Neural progenitor cell (in vitro differentiated cells): ENCODE results near the gene PLEKHF1.

Experiments used
- EZH2 ChIP-seq: fragments of 200-600 bp; sonication (generic); IDR thresholded peaks from 2 replicates; pipeline ENCODE4 v1.6.1; 2017; ENCODE audit warnings: antibody characterized with exemption, mild to moderate bottlenecking, moderate library complexity
- EZH2phosphoT487 ChIP-seq: fragments of 200-600 bp; sonication (generic); IDR thresholded peaks from 2 replicates; pipeline ENCODE4 v1.6.1; 2017; ENCODE audit warnings: antibody characterized with exemption
- TF ChIP-seq, protein P1 (sequence below): fragments of 200-600 bp; sonication (generic); IDR thresholded peaks from 2 replicates; pipeline ENCODE4 v1.5.1; 2017; ENCODE audit warnings: antibody characterized with exemption, mild to moderate bottlenecking

DNA sequence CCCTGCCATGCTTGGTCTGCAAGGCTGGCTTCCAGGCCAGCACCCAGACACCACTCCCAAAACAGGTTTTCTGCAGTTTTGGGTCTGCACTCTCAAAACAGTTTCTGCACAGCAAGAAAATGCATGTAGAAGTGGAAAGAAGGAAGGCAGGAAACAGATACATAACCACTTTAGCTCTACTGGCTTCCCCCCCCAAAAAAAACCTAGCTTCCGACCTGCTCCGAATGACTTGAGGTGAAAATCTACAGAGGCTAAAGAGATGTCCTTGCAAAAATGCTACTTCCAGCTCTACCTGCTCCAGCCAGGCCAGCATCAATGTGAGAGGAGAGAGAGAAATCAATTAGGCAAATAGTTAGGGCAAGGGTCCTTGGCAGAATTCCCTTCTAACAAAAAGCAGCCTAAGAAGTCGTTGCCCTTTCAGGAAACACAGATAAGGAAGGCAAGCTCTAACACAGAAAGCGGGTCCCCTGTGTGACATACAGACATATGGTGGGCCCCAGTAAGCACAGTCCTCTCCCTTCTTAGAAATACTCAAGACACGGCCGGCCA is 46.4 kb downstream of the PLEKHF1 start:
- TF ChIP-seq, protein P1, sequence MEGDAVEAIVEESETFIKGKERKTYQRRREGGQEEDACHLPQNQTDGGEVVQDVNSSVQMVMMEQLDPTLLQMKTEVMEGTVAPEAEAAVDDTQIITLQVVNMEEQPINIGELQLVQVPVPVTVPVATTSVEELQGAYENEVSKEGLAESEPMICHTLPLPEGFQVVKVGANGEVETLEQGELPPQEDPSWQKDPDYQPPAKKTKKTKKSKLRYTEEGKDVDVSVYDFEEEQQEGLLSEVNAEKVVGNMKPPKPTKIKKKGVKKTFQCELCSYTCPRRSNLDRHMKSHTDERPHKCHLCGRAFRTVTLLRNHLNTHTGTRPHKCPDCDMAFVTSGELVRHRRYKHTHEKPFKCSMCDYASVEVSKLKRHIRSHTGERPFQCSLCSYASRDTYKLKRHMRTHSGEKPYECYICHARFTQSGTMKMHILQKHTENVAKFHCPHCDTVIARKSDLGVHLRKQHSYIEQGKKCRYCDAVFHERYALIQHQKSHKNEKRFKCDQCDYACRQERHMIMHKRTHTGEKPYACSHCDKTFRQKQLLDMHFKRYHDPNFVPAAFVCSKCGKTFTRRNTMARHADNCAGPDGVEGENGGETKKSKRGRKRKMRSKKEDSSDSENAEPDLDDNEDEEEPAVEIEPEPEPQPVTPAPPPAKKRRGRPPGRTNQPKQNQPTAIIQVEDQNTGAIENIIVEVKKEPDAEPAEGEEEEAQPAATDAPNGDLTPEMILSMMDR: no peak
- TF ChIP-seq EZH2: no peak
- TF ChIP-seq EZH2phosphoT487: no peak
